ENCODE measurements around the gene CCL17. TPM values are rescaled to one million over a fixed set of nuclear protein-coding genes. Genes with fewer than 3 reads are reported as not detected.

Gene CCL17
- total RNA-seq, 1 donor from 2014 or later, result 7.0 TPM

GRCh38 chr16:57379579-57379978, 25.0 kb upstream of the CCL17 start:
- ATAC-seq (ENCODE audit: low read depth) (no peak), DNase-seq (no peak)
- ChIA-PET CTCF (no interaction called here), POLR2A (interaction anchor here (0.6 kb wide), 1 partner anchor 9 kb away, joined by 13 read pairs; no protein-coding TSS in a partner anchor)
- no peak for TF ChIP-seq CTCF (IDR thresholded peaks at IDR 0.05)
- no peaks in the 10 kb centered on the region for H3K9me3 Mint-ChIP-seq
- no peak overlapping the region for H3K27ac Mint-ChIP-seq
- H3K27me3 Mint-ChIP-seq, result no peaks in the 10 kb centered on the region
- H3K36me3 Mint-ChIP-seq (ENCODE audit: low read depth), result no peaks in the 10 kb centered on the region
- H3K4me1 Mint-ChIP-seq, result peaks cover 60% of the 10 kb centered on the region
- no peak overlapping the region for H3K4me3 Mint-ChIP-seq
- intact Hi-C loops (cut with micrococcal nuclease), result no loop called here

GRCh38 chr16:57380671-57381462, 23.7 kb upstream of the CCL17 start:
- ChIA-PET CTCF (interaction anchor here (1.4 to 1.5 kb wide), 2 partner anchors 36 to 80 kb away, joined by 3 to 5 read pairs; no protein-coding TSS in a partner anchor), POLR2A (interaction anchor here (0.6 kb wide), 1 partner anchor 33 kb away, joined by 3 read pairs; no protein-coding TSS in a partner anchor)
- ATAC-seq (ENCODE audit: low read depth) (no peak), DNase-seq (no peak)
- Mint-ChIP-seq H3K36me3 (ENCODE audit: low read depth) (no peaks in the 10 kb centered on the region), H3K4me3 (no peak overlapping the region), H3K27ac (peak overlapping the region; percentile 46), H3K4me1 (peaks cover 73% of the 10 kb centered on the region), H3K27me3 (no peaks in the 10 kb centered on the region), H3K9me3 (no peaks in the 10 kb centered on the region)
- TF ChIP-seq CTCF (IDR thresholded peaks at IDR 0.05), result no peak
- intact Hi-C loops (cut with micrococcal nuclease), result no loop called here

GRCh38 chr16:57381791-57382534, 22.6 kb upstream of the CCL17 start:
- Mint-ChIP-seq H3K4me1 (peaks cover 71% of the 10 kb centered on the region), H3K27me3 (no peaks in the 10 kb centered on the region), H3K9me3 (no peaks in the 10 kb centered on the region), H3K4me3 (no peak overlapping the region), H3K27ac (peak overlapping the region; percentile 46), H3K36me3 (ENCODE audit: low read depth) (no peaks in the 10 kb centered on the region)
- POLR2A ChIA-PET, result interaction anchor here (0.6 kb wide), 2 partner anchors 19 to 34 kb away, joined by 3 read pairs; no protein-coding TSS in a partner anchor
- CTCF ChIA-PET, result interaction anchor here (1.4 to 1.5 kb wide), 2 partner anchors 35 to 81 kb away, joined by 3 to 5 read pairs; no protein-coding TSS in a partner anchor
- TF ChIP-seq CTCF (IDR thresholded peaks at IDR 0.05), result no peak
- no peak for ATAC-seq (ENCODE audit: low read depth)
- intact Hi-C loops (cut with micrococcal nuclease), result no loop called here
- no peak for DNase-seq

DNA sequence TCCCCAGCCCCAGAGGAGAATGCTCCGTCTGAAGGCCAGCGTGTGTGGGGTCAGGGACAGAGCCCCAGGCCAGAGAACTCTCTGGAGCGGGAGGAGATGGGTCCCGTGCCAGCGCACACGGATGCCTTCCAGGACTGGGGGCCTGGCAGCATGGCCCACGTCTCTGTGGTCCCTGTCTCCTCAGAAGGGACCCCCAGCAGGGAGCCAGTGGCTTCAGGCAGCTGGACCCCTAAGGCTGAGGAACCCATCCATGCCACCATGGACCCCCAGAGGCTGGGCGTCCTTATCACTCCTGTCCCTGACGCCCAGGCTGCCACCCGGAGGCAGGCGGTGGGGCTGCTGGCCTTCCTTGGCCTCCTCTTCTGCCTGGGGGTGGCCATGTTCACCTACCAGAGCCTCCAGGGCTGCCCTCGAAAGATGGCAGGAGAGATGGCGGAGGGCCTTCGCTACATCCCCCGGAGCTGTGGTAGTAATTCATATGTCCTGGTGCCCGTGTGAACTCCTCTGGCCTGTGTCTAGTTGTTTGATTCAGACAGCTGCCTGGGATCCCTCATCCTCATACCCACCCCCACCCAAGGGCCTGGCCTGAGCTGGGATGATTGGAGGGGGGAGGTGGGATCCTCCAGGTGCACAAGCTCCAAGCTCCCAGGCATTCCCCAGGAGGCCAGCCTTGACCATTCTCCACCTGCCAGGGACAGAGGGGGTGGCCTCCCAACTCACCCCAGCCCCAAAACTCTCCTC, 21.9 kb upstream of the CCL17 start:
- H3K27me3 Mint-ChIP-seq, result no peaks in the 10 kb centered on the region
- H3K36me3 Mint-ChIP-seq (ENCODE audit: low read depth), result no peaks in the 10 kb centered on the region
- peaks cover 70% of the 10 kb centered on the region for H3K4me1 Mint-ChIP-seq
- no peaks in the 10 kb centered on the region for H3K9me3 Mint-ChIP-seq
- no peak for ATAC-seq (ENCODE audit: low read depth)
- intact Hi-C loops (cut with micrococcal nuclease), result no loop called here
- no peak for DNase-seq
- POLR2A ChIA-PET, result no interaction called here
- CTCF ChIA-PET, result no interaction called here
- no peak overlapping the region for H3K4me3 Mint-ChIP-seq
- H3K27ac Mint-ChIP-seq, result peak overlapping the region; percentile 66
- TF ChIP-seq CTCF (IDR thresholded peaks at IDR 0.05), result no peak

Measured in activated B cell treated with CpG ODN at 0.5 μM for 24 hours (primary cell).